A673 (cell line): ENCODE measurements around the gene CDK7. TPM values are rescaled to one million over a fixed set of nuclear protein-coding genes. Genes with fewer than 3 reads are reported as not detected.

Experiments
- BruUV-seq: library from RNA; stranded (reverse); fragments of 400-500 nt; replicated peaks from 2 replicates; lab custom pipeline; 2021; lab: Mats Ljungman, UMichigan
- CTCF ChIA-PET: fragments of 300-600 bp; sonication (Branson Sonifier 250); formaldehyde crosslinking; loops from one replicate; lab custom pipeline; 2022; ENCODE audit warnings: antibody characterized with exemption; lab: Charles Lee
- POLR2A ChIA-PET: fragments of 300-600 bp; sonication (Branson Sonifier 250); formaldehyde crosslinking; loops from one replicate; lab custom pipeline; 2022; ENCODE audit warnings: antibody characterized with exemption; ENCODE audit not compliant: low non-redundant PET; lab: Charles Lee
- DNase-seq: peaks from one replicate; pipeline ENCODE4 v3.0.0-alpha.2; 2015; ENCODE audit warnings: low spot score
- H3K27ac ChIP-seq: fragments of 200-600 bp; sonication (generic); 2 replicates; pipeline ENCODE4 v1.5.1; 2016; ENCODE audit warnings: mixed run types, low read depth, mild to moderate bottlenecking, mixed read lengths, antibody characterized with exemption, low read length; ENCODE audit not compliant: poor library complexity, severe bottlenecking
- H3K27me3 ChIP-seq: fragments of 200-600 bp; sonication (generic); replicated peaks from 2 replicates; pipeline ENCODE4 v1.6.1; 2017; ENCODE audit warnings: mixed run types, low read depth, mild to moderate bottlenecking, mixed read lengths, antibody characterized with exemption, low read length; ENCODE audit not compliant: insufficient read depth, poor library complexity
- H3K36me3 ChIP-seq: fragments of 200-600 bp; sonication (generic); 2 replicates; pipeline ENCODE4 v1.6.1; 2016; ENCODE audit warnings: mixed run types, mild to moderate bottlenecking, mixed read lengths, antibody characterized with exemption, low read length; ENCODE audit not compliant: insufficient read depth, poor library complexity, severe bottlenecking
- H3K4me1 ChIP-seq: fragments of 200-600 bp; sonication (generic); 2 replicates; pipeline ENCODE4 v1.6.1; 2017; ENCODE audit warnings: mixed run types, mild to moderate bottlenecking, mixed read lengths, antibody characterized with exemption, low read length; ENCODE audit not compliant: insufficient read depth, poor library complexity, severe bottlenecking
- H3K4me3 ChIP-seq: fragments of 200-600 bp; sonication (generic); 2 replicates; pipeline ENCODE4 v1.5.1; 2016; ENCODE audit warnings: low read depth, mixed run types, mild to moderate bottlenecking, mixed read lengths, low read length; ENCODE audit not compliant: poor library complexity, severe bottlenecking
- H3K9me3 ChIP-seq: fragments of 200-600 bp; sonication (generic); 2 replicates; pipeline ENCODE4 v1.6.1; 2016; ENCODE audit warnings: mixed run types, low read depth, mild to moderate bottlenecking, mixed read lengths, antibody characterized with exemption, low read length; ENCODE audit not compliant: poor library complexity, severe bottlenecking
- CTCF ChIP-seq: fragments of 300-800, 200-600 bp; sonication (generic); conservative IDR thresholded peaks from 2 replicates; pipeline ENCODE4 v1.5.1; 2017; ENCODE audit warnings: low read depth, mild to moderate bottlenecking, antibody characterized with exemption, low read length, moderate library complexity, mixed read lengths
- EZH2 ChIP-seq: fragments of 200-600 bp; sonication (generic); IDR thresholded peaks from 2 replicates; pipeline ENCODE4 v1.6.1; 2017; ENCODE audit warnings: borderline replicate concordance, low read depth, mild to moderate bottlenecking, mixed read lengths, antibody characterized with exemption, low read length; ENCODE audit not compliant: poor library complexity, severe bottlenecking
- intact Hi-C: fragments of 100-400 bp; cut with micrococcal nuclease; formaldehyde crosslinking; loops from one replicate; pipeline ENCODE4 v1.10.0; 2022; ENCODE audit not compliant: unreplicated experiment
- total RNA-seq: library from RNA; stranded (reverse); gene quantifications from 2 replicates; pipeline ENCODE4 v1.2.3, GENCODE V29; 2021

Gene CDK7
- total RNA-seq, 1 experiment from 2014 or later: 35.8 TPM

- no peaks in the 10 kb centered on the region for H3K27me3 ChIP-seq
- DNase-seq: no peak
- no peaks in the 10 kb centered on the region for H3K9me3 ChIP-seq
- H3K36me3 ChIP-seq: no peaks in the 10 kb centered on the region
- TF ChIP-seq CTCF: no peak
- no peak for TF ChIP-seq EZH2
- ChIA-PET CTCF (no interaction called here), POLR2A (no interaction called here)
- intact Hi-C loops: no loop called here
- no TSS peak for BruUV-seq
- no peak overlapping the region for H3K27ac ChIP-seq
- peaks cover 4% of the 10 kb centered on the region for H3K4me1 ChIP-seq
- H3K4me3 ChIP-seq: no peak overlapping the region
Observed at GRCh38 chr5:69284203-69284602, 49.5 kb downstream of the CDK7 start.

- Histone ChIP-seq H3K36me3 (no peaks in the 10 kb centered on the region), H3K27ac (no peak overlapping the region), H3K4me1 (peaks cover 4% of the 10 kb centered on the region), H3K9me3 (no peaks in the 10 kb centered on the region), H3K4me3 (no peak overlapping the region), H3K27me3 (no peaks in the 10 kb centered on the region)
- TF ChIP-seq EZH2 (no peak), CTCF (no peak)
- ChIA-PET POLR2A (no interaction called here), CTCF (no interaction called here)
- intact Hi-C loops: no loop called here
- BruUV-seq: no TSS peak
- peak; percentile 12 for DNase-seq
Observed at GRCh38 chr5:69285448-69286116, 50.9 kb downstream of the CDK7 start.

GRCh38 chr5:69288069-69288468 is 53.4 kb downstream of the CDK7 start:
- POLR2A ChIA-PET: no interaction called here
- peaks cover 4% of the 10 kb centered on the region for H3K4me1 ChIP-seq
- no peaks in the 10 kb centered on the region for H3K9me3 ChIP-seq
- no peaks in the 10 kb centered on the region for H3K27me3 ChIP-seq
- CTCF ChIA-PET: no interaction called here
- BruUV-seq: no TSS peak
- TF ChIP-seq CTCF: no peak
- no peak for TF ChIP-seq EZH2
- H3K36me3 ChIP-seq: no peaks in the 10 kb centered on the region
- no peak for DNase-seq
- H3K27ac ChIP-seq: no peak overlapping the region
- H3K4me3 ChIP-seq: no peak overlapping the region
- intact Hi-C loops: no loop called here
